HG03378 (cell line): ENCODE data around the gene DUSP28.

Experiments used
- ATAC-seq: cut with Tn5 transposase; IDR thresholded peaks from one replicate; pipeline ENCODE4 v1.9.1; 2021; ENCODE audit warnings: mild to moderate bottlenecking, moderate library complexity; ENCODE audit not compliant: unreplicated experiment

The DUSP28 gene

GRCh38 chr2:240572141-240573031, 12.2 kb downstream of the DUSP28 start:
- no peak for ATAC-seq

DNA sequence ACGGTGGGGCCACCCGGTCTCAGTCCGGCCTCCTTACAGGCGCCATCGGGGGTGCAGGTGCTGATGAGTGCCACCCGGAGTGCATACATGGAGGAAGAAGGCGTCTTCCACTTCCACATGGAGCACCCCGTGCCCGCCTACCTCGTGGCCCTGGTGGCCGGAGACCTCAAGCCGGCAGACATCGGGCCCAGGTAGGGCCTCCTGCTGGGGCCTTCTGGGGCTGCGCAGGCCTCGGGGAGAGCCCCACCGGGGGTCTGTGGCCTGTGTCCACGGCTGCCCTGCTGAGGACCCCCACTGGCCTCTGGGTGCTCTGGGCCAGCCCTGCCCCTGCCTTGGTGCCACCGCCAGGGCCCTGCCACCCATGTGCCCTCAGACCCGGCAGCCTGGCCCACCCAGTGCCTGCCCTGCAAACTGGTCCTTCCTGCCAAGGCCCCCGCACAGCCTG, 12.9 kb downstream of the DUSP28 start:
- no peak for ATAC-seq

- no peak for ATAC-seq
These were observed 13.6 kb downstream of the DUSP28 start for GRCh38 chr2:240573516-240574385.

GRCh38 chr2:240574386-240575100, 14.4 kb downstream of the DUSP28 start:
- no peak for ATAC-seq

DNA sequence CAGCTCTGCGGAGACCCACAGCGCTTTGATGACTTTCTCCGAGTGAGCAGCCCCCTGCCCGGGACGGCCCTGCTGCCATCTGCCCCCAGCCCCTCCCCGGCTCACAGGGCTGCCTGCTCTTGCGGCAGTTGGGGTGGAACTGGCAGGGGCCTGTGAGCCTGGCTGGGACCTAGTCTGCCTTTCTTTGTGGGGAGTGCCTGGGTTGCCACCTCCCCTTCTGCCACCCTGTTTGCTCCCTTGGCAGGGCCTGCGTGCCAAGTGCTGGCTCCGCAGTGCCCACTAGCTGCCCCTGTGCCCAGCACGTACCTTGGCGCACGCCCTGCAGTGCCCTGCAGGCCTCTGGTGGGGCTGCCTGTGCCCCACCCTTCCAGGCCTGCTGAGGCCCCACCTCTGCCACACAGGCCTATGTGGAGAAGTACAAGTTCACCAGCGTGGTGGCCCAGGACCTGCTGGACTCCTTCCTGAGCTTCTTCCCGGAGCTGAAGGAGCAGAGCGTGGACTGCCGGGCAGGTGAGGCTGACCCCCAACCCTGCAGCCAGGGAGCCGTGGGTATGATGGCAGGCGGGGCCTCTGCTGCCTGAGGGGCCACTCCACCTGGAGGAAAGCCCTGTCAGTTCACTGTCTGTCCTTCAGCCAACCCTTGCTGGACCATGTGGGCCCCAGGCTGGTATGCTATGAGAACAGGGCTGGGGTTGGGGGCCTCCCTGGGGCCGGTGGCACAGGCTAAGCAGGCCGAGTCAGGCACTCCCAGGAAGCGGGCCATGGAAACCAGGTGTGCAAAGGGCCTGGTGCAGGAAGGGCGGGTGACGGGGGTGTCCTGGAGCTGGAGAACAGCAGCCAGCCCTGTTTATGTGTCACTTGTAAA, 15.2 kb downstream of the DUSP28 start:
- ATAC-seq: no peak

DNA sequence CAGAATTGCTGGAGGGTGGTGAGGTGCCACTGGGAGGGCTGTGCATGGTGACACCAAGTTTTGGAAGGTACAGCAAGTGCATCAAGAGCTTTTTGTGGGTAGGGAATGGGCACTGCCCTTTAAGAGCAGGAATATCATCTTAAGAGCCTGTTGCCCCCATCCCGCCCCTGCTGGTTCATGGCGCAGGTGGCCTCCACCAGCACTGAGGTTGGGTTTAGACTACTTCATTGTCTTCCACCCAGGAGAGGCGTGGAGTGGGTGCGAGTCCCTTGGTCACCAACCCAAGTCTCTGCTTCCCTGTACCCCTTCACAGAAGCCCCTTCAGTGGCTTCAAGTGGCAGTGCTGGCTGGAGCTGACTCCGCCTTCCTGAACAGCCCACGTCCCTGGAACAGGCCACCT, 15.9 kb downstream of the DUSP28 start:
- no peak for ATAC-seq

GRCh38 chr2:240576436-240577205, 16.5 kb downstream of the DUSP28 start:
- no peak for ATAC-seq

DNA sequence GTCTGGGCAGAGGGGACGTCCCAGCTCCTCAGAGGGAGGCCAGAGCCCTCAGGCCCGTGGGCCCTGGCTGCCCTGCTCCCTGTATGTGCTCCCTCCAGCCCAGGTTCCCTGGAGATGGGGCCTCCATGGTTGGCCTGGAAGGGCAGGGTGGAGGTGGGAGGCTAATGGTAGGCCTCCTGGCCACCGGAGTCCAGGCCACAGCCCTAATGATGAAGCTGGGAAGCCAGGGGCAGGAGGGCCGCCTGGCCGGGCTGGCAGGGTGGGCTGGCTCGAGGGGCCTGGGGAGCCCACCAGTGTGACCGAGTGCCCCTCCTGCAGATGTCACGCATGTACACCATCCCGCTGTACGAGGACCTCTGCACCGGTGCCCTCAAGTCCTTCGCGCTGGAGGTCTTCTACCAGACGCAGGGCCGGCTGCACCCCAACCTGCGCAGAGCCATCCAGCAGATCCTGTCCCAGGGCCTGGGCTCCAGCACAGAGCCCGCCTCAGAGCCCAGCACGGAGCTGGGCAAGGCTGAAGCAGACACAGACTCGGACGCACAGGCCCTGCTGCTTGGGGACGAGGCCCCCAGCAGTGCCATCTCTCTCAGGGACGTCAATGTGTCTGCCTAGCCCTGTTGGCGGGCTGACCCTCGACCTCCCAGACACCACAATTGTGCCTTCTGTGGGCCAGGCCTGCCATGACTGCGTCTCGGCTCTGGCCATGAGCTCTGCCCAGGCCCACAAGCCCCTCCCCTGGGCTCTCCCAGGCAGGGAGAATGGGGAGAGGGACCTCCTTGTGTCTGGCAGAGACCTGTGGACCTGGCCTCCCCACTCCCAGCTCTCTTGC, 17.3 kb downstream of the DUSP28 start:
- no peak for ATAC-seq

DNA sequence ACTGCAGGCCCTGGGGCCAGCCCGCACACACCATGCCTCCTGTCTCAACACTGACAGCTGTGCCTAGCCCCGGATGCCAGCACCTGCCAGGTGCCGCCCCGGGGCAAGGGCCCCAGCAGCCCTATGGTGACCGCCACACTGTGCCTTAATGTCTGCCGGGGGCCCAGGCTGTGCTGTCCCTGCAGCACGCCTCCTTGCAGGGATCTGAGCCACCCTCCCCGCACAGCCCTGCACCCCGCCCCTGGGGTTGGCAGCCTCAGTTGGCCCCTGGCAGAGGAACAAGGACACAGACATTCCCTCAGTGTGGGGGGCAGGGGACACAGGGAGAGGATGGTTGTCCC, 17.9 kb downstream of the DUSP28 start:
- no peak for ATAC-seq

- no peak for ATAC-seq
These were observed 18.3 kb downstream of the DUSP28 start for GRCh38 chr2:240578488-240578887.

DNA sequence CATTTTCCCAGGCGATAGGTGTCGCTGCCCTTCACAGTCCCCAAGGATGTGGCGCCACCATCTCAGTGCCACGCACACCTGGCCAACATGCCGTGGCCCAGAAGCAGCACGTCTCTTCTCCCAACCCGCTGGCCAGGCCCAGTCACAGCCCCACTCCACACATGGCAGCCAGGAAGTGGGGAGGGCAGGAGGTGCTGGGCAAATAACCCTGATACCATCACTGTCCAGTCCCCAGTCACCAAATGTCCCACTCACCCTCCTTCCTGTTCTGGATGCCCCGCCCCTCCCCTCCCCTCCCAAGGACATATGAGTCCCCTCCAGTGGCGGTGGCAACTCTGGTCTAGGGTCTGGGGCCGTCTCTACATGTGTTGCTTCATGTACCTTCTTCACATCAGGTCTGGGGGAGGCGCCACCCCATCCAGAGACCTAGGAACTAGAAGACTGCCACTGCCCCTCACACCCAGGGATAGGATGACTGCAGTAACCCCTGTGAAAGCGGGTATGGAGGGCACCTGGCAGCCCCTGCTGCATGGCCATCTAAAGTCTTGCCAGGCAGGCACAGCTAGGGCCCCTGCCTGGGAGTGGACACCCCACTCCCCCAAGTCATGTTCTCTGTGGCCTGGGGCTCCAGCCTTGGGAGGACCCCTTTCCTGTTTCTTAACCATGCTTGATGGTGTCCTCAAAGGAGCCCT, 19.1 kb downstream of the DUSP28 start:
- ATAC-seq: no peak

- no peak for ATAC-seq
These were observed 19.8 kb downstream of the DUSP28 start for GRCh38 chr2:240579771-240580614.

DNA sequence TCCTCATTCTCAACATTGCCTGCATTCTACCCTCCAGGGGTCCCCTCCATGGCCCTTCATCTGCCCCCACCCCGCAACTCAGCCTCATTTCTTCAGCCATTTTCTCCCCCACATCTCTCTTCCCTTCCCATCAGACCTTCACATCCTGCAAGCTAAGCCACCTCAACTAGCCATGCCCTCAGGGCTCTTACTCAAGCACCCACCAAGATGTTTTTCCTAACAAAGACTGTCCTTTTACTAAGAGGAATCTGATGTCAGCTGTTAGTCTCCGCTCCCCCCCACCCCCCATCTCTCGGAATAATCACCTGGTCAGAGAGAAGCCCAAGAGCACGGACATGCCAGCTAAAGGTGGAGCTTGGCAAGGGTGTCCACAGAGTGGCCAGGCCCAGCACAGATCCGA, 21.7 kb downstream of the DUSP28 start:
- ATAC-seq: no peak

DNA sequence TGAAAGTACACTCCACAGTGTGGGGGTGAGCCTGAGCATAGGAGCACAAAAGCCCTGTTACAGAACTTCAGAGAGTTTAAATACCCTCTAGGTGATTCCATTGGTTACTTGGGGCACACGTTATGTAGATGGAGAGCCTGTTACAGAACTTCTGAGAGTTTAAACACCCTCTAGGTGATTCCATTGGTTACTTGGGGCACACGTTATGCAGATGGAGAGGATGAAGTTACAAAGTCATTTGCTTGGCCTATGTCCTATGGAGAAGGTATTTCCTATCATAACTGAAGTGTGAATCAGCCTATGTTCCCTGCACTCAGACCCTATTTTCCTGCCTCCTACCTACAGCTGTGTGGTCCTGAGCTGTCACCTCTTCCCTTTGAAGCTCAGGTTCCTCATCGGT, 22.6 kb downstream of the DUSP28 start:
- no peak for ATAC-seq

DNA sequence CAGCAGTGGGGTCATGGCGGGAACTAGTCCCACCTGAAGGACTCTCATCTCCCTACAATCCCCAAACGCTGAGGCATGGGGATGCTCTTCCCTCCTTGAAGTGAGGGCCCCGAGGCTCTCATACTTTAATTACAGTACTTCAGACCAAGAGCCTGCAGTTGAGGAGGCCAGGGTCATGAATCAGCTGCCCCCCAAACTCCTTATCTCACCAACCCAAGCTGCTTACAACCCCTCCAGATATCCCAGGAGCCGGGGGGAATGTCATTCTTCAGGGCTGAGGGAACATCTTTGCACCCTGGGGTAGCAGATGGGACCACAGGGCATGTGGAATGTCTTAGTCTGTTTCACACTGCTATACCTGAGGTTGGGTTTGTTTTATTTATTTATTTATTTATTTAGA, 23.6 kb downstream of the DUSP28 start:
- ATAC-seq: no peak

GRCh38 chr2:240584486-240585031, 24.4 kb downstream of the DUSP28 start:
- ATAC-seq: peak; percentile 66

DNA sequence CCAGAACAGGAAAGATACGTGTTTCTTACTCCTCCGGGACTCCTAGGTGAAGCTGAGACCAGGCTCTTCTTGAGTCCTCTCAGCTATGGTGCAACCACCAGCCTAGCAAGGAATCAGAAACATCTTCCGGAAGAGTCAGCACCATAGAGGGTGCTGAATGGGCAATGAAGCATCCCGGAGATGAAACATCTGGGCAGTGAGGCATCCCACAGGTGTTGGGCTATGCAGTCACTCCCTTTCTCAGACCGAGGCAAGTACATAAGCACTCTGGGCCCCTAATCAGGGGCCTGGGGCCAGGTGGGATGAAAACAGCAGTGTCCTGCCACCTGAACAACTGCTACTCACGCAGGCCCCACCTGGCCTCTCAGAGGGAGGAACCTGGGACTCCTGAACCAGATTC, 24.9 kb downstream of the DUSP28 start:
- ATAC-seq: peak; percentile 15
